Common myeloid progenitor, CD34-positive (primary cell): Measurements from ENCODE around the gene CROCC.
A peak's percentile ranks its signal among the peaks of the same experiment; 100 is the strongest.

Source experiments
- CTCF ChIA-PET: fragments of 350-600 bp; sonication (Branson Sonifier 250); formaldehyde crosslinking; loops from one replicate; lab custom pipeline; 2021; ENCODE audit warnings: antibody characterized with exemption; lab: Charles Lee
- POLR2A ChIA-PET: fragments of 350-600 bp; sonication (Branson Sonifier 250); formaldehyde crosslinking; loops from one replicate; lab custom pipeline; 2021; ENCODE audit warnings: antibody characterized with exemption; lab: Charles Lee
- DNase-seq, 3 donors: peaks; one replicate each; pipeline versions ENCODE4 v3.0.0 to v3.0.0-alpha.2; 2013
- H3K27ac ChIP-seq, 2 experiments: 1 replicate in 1 of 2; 2 replicates in 1 of 2; pipeline ENCODE4 v1.7.0; 2013; ENCODE audit warnings: inconsistent platforms in 2 of 2, low read length in 2 of 2, mild to moderate bottlenecking in 2 of 2, low read depth in 1 of 2, moderate library complexity in 1 of 2; ENCODE audit not compliant: severe bottlenecking in 2 of 2, insufficient read depth in 1 of 2, poor library complexity in 1 of 2
- H3K27me3 ChIP-seq, 5 experiments: replicated peaks in 2 of 5; 1 replicate in 3 of 5; 2 replicates in 2 of 5; pipeline versions ENCODE4 v1.6.1 to v1.7.0; 2013; ENCODE audit warnings: low read length in 4 of 5, mild to moderate bottlenecking in 2 of 5, moderate library complexity in 2 of 5, inconsistent platforms in 1 of 5; ENCODE audit not compliant: insufficient read depth in 5 of 5, control insufficient read depth in 4 of 5
- H3K36me3 ChIP-seq, 4 experiments: 1 replicate in 2 of 4; 2 replicates in 2 of 4; pipeline versions ENCODE4 v1.6.1 to v1.7.0; 2013; ENCODE audit warnings: low read length in 3 of 4, control low read depth in 1 of 4, mild to moderate bottlenecking in 1 of 4; ENCODE audit not compliant: control insufficient read depth in 4 of 4, insufficient read depth in 4 of 4
- H3K4me1 ChIP-seq, 4 experiments: 1 replicate in 3 of 4; 2 replicates in 1 of 4; pipeline versions ENCODE4 v1.6.1 to v1.7.1; 2013; ENCODE audit warnings: low read length in 3 of 4, mild to moderate bottlenecking in 3 of 4, control low read depth in 1 of 4, inconsistent platforms in 1 of 4, moderate library complexity in 1 of 4; ENCODE audit not compliant: control insufficient read depth in 4 of 4, insufficient read depth in 4 of 4; ENCODE audit errors: control extremely low read depth in 1 of 4
- H3K4me3 ChIP-seq, 7 experiments: 1 replicate in 4 of 7; 2 replicates in 3 of 7; pipeline versions ENCODE4 v1.5.1 to v1.7.0; 2013; ENCODE audit warnings: mild to moderate bottlenecking in 7 of 7, low read length in 6 of 7, moderate library complexity in 6 of 7, inconsistent platforms in 2 of 7, low read depth in 2 of 7, control low read depth in 1 of 7; ENCODE audit not compliant: insufficient read depth in 4 of 7, control insufficient read depth in 1 of 7; ENCODE audit errors: extremely low read depth in 1 of 7
- H3K9me3 ChIP-seq, 5 experiments: 1 replicate in 4 of 5; 2 replicates in 1 of 5; pipeline versions ENCODE4 v1.6.1 to v1.7.1; 2013; ENCODE audit warnings: low read length in 4 of 5, mild to moderate bottlenecking in 2 of 5, inconsistent platforms in 1 of 5, low read depth in 1 of 5, moderate library complexity in 1 of 5; ENCODE audit not compliant: control insufficient read depth in 4 of 5, insufficient read depth in 2 of 5; ENCODE audit errors: control extremely low read depth in 1 of 5
- WGBS: methylation state at CpG from one replicate; pipeline ENCODE4 v1.1.5; 2013; ENCODE audit not compliant: insufficient coverage; 5-methylcytosine and 5-hydroxymethylcytosine counted together

The CROCC gene

GRCh38 chr1:16904560-16905109 lies 17.1 kb upstream of the CROCC start:
- WGBS = 0% methylated on average over 27 of the region's 27 CpGs
- Histone ChIP-seq H3K27me3 (no peaks in the 10 kb centered on the region), H3K9me3 (peaks cover 0 to 3% (median 0%) of the 10 kb centered on the region in 5 experiments), H3K27ac (peak overlapping the region; percentile 100), H3K4me3 (peak overlapping the region; percentile 28 to 86 (median 76)), H3K36me3 (no peaks in the 10 kb centered on the region), H3K4me1 (peaks cover 19 to 56% (median 38%) of the 10 kb centered on the region in 4 experiments)
- DNase-seq = peak; percentile 98 to 100 (median 99)
- POLR2A ChIA-PET = interaction anchor here (0.6 to 2.7 kb wide), 6 partner anchors 9 to 391 kb away, joined by 3 to 30 read pairs (median 4); partner anchors contain the start of gene RNU1-2
- CTCF ChIA-PET = interaction anchor here (1.1 kb wide), 1 partner anchor 43 kb away, joined by 3 read pairs; no protein-coding TSS in a partner anchor

GRCh38 chr1:16905110-16905867 lies 16.4 kb upstream of the CROCC start:
- DNase-seq = peak; percentile 83 to 94 (median 89)
- POLR2A ChIA-PET = interaction anchor here (0.5 to 2.7 kb wide), 7 partner anchors 9 to 392 kb away, joined by 3 to 30 read pairs (median 3); partner anchors contain the start of gene RNU1-2
- H3K4me3 ChIP-seq = peak overlapping the region; percentile 28 to 86 (median 76)
- peak overlapping the region; percentile 100 for H3K27ac ChIP-seq
- H3K9me3 ChIP-seq = peaks cover 0 to 3% (median 0%) of the 10 kb centered on the region in 5 experiments
- CTCF ChIA-PET = interaction anchor here (0.7 to 1.1 kb wide), 2 partner anchors 43 to 46 kb away, joined by 3 read pairs; no protein-coding TSS in a partner anchor
- H3K36me3 ChIP-seq = no peaks in the 10 kb centered on the region
- H3K27me3 ChIP-seq = no peaks in the 10 kb centered on the region
- peaks cover 19 to 56% (median 39%) of the 10 kb centered on the region in 4 experiments for H3K4me1 ChIP-seq
- WGBS = 8% methylated on average over 12 of the region's 12 CpGs

- Histone ChIP-seq H3K27ac (peak overlapping the region in 1 of 2 experiments; percentile 100), H3K4me3 (peak overlapping the region in 1 of 7 experiments; percentile 19), H3K36me3 (no peaks in the 10 kb centered on the region), H3K4me1 (peaks cover 19 to 50% (median 37%) of the 10 kb centered on the region in 4 experiments), H3K9me3 (peaks cover 0 to 3% (median 0%) of the 10 kb centered on the region in 5 experiments), H3K27me3 (no peaks in the 10 kb centered on the region)
- CTCF ChIA-PET = interaction anchor here (0.7 kb wide), 1 partner anchor 45 kb away, joined by 3 read pairs; no protein-coding TSS in a partner anchor
- WGBS = 91% methylated on average over 10 of the region's 11 CpGs
- POLR2A ChIA-PET = interaction anchor here (1.5 to 2.7 kb wide), 2 partner anchors 10 to 108 kb away, joined by 7 to 30 read pairs; partner anchors contain the start of gene RNU1-2
- no peak for DNase-seq
These were observed 15.6 kb upstream of the CROCC start for GRCh38 chr1:16905868-16906702.

- DNase-seq = no peak
- H3K4me3 ChIP-seq = no peak overlapping the region
- peaks cover 0 to 3% (median 0%) of the 10 kb centered on the region in 5 experiments for H3K9me3 ChIP-seq
- H3K27me3 ChIP-seq = no peaks in the 10 kb centered on the region
- ChIA-PET CTCF (no interaction called here), POLR2A (no interaction called here)
- H3K27ac ChIP-seq = no peak overlapping the region
- no peaks in the 10 kb centered on the region for H3K36me3 ChIP-seq
- peaks cover 16 to 42% (median 32%) of the 10 kb centered on the region in 4 experiments for H3K4me1 ChIP-seq
- WGBS = 93% methylated on average over 3 of the region's 4 CpGs
These were observed 14.9 kb upstream of the CROCC start for GRCh38 chr1:16906873-16907272.

- no peak overlapping the region for H3K27ac ChIP-seq
- no peaks in the 10 kb centered on the region for H3K36me3 ChIP-seq
- POLR2A ChIA-PET = no interaction called here
- peaks cover 0 to 3% (median 0%) of the 10 kb centered on the region in 5 experiments for H3K9me3 ChIP-seq
- CTCF ChIA-PET = no interaction called here
- H3K4me3 ChIP-seq = no peak overlapping the region
- no peak for DNase-seq
- WGBS = 93% methylated on average over 15 of the region's 15 CpGs
- no peaks in the 10 kb centered on the region for H3K27me3 ChIP-seq
- H3K4me1 ChIP-seq = peaks cover 16 to 50% (median 41%) of the 10 kb centered on the region in 4 experiments
These were observed 13.6 kb upstream of the CROCC start for GRCh38 chr1:16907870-16908758.
